Activated naive CD4-positive, alpha-beta T cell treated with anti-CD3 and anti-CD28 coated beads, Interleukin-2, amount 10 ng/mL, durations not matched to agents 5 hours and 36 hours (primary cell): ENCODE data around the gene DNLZ. TPM values are rescaled to one million over a fixed set of nuclear protein-coding genes. Genes with fewer than 3 reads are reported as not detected.

Experiments
- total RNA-seq, 2 experiments: library from RNA; stranded (reverse); gene quantifications; one replicate each; pipeline ENCODE4 v1.2.3, GENCODE V29; 2021

DNLZ gene
- 10 to 100 TPM; 16.8 TPM for total RNA-seq

DNA sequence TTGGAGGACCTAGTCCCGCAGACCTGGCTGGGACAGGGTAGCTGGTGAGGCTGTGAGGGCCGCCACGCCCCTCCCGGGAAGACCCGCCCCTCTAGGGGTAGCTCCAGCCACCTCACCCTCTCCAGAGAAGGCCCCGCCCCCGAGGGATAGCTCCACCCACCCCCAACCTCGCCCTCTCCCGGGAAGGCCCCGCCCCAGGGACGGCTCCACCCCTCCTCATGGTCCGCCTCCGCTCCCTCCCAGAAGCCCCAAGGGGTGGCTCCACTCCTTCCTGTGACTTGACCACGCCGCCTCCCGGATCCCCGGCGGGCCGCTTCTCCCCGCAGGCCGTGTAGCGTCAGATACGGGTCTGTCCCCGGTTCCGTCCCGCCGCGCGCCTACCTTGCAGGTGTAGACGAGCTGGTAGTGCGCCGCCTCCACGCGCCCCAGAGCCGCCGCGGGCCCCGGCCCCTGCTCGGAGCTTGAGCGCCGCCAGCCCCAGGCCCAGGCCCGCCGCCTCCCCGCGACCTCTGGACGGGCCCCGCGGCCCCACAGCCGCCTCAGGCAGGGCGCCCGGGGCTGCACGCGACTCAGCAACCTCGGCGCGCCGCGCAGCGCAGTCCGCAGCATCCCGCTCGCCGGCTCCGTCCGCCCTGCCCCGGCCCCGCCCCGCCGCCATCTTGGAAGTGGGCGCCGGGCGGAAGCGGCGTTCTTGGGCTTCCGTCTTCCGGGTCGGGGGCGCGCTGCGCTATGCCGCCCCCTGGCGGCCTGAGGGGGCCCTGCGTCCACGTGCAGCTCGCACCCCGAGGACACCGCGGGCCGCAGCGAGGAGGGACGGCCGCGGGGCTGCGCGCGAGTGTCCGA, at the start of gene DNLZ:
Gene DNLZ, minus strand, starts transcription at position 639 of the 843 bp plus-strand sequence. Its CDS starts 30 bp downstream, at position 609.

DNA sequence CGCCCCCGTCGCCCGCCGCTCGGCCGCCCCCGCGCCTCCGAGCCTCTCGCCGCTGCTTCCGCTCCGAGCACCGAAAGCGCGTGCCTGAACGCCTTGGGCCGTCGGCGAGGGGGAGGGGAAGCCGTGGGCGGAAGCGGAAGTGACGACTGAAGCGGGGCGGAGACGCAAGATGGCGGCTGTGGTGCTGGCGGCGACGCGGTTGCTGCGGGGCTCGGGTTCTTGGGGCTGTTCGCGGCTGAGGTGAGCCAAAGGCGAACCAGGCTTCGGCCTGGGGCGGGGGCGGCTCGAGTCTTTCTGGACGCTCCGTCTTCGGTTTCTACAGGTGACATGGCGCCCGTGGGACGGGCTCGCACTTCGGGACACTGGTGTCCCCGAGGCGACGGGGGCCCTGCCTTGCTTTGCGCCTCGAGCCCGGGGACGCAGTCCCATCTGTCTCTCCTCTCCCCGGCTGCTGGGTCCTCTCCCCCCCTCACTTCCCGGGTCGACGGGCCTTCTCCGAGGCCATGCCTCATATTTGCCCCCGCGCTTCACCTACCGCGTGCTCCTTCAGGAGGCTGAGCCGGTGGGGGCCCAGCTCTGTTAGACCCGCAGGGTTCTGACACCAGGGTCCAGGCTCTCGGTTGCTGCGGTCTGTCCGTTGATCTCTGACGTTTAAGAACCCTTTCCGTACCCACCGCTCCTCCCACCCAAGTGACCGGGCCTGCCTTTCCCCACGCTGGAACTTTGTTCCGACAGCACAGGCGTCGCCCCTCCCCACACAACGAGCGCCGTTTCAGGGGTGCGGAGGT, 47.1 kb upstream of the DNLZ start, which contains the start of the genes ENTR1 and PMPCA:
Gene ENTR1, minus strand, starts transcription at position 115 of the 788 bp plus-strand sequence. CDS start 217 bp downstream, outside the sequence.
Gene PMPCA, plus strand, starts transcription at position 159 of the 788 bp plus-strand sequence. Its CDS starts 11 bp downstream, at position 170.

DNA sequence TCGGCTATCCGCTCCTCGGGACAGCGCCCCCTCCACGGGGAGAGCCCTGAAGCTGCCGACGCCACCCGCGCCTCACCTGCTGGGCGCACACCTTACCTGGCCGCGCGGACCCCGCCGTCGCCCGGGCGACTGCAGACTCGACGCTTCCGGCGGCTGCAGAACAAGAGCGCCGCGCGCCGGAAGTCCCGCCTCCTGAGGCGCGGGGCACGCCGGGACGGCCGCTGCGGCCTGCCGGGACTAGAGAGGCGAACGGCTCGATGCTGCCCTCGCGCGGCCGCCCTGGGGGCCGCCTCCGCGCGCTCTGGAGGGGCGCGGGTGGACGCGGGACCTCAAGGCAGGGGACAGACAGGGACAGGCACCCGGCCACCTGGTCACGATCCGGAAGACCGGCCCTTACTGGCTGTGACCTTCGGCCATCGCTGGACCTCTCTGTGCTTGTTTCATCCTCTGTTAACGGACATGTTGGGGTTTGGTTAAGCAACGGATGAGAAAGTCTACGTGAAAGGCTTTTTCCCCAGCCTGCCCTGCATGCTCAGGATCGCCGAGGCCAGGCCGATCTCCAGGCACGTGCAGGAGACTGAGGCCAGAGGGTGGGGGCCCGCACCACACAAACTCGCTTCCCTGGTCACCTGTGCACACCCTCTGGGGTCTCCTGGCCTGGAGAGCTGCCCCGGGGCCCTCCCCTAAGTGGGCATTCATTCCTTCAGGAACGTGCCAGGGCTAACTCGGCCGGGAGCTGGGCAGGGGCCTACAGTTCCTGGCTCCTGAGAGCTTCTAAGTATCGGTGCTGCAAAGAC, 36.7 kb upstream of the DNLZ start, which contains the start of gene SNAPC4:
Gene SNAPC4, minus strand, starts transcription at position 133 of the 797 bp plus-strand sequence. CDS start 1,742 bp downstream, outside the sequence.

GRCh38 chr9:136373300-136374182, 10.0 kb upstream of the DNLZ start, which contains the start of gene CARD9:
Gene CARD9 (minus strand): TSS chr9:136373669. CDS start chr9:136372078, 1,591 bp downstream.

DNA sequence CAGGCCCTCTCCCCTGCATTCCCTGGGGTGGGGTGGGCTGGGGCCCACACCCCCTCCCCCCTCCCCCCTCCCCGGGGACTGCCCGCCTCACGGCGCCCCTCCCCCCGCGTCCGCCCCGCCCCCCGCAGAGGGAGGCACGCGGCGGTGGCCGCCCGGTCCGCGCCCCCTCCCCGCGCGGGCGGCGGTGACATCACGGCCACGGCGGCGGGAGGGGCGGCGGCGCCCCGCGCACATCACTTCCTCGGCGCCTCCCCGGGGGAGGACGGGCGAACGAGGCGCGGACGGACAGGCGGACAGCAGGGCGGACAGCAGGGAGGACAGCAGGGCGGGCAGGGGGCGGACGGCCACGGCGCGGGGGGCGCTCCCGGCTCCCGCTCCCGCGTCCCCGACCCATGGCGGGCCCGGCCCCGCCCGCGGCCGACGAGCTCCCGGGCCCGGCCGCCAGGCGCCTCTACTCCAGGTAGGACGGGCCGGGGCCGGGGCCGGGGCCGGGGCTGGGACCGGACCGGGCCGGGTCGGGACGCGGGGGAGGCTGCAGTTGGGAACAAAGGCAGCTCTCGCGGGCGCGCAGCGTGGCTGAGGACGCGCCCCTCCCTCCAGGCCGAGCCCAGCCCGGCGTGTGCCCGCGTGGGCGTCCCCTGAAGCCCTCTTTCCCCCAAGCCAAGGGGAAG, 36.1 kb downstream of the DNLZ start, which contains the start of gene GPSM1:
Gene GPSM1, plus strand, starts transcription at position 236 of the 671 bp plus-strand sequence. Its CDS starts 157 bp downstream, at position 393.

Other genes with a start within 250 kb of the DNLZ start
- 10 to 100 TPM; 51.2 to 52.6 TPM for gene TMEM250, start 244.9 kb downstream of the DNLZ start, total RNA-seq
- gene LHX3, start 158.6 kb downstream of the DNLZ start, total RNA-seq = not detected
- gene QSOX2, start 117.9 kb downstream of the DNLZ start, total RNA-seq = 10 to 100 TPM; 11.3 to 12.5 TPM
- under 1 TPM in 1 of 2 experiments, not detected in 1; 0.08 TPM for gene CCDC187, start 59.6 kb downstream of the DNLZ start, total RNA-seq
- gene GPSM1, start 36.2 kb downstream of the DNLZ start, total RNA-seq = 1 to 10 TPM; 7.0 to 7.3 TPM
- under 1 TPM; 0.22 to 0.35 TPM for gene CARD9, start 9.9 kb upstream of the DNLZ start, total RNA-seq
- gene SNAPC4, start 36.4 kb upstream of the DNLZ start, total RNA-seq = 10 to 100 TPM; 11.6 to 13.2 TPM
- 10 to 100 TPM; 76.4 to 77.3 TPM for gene ENTR1, start 46.9 kb upstream of the DNLZ start, total RNA-seq
- 10 to 100 TPM; 51.5 to 56.2 TPM for gene PMPCA, start 46.9 kb upstream of the DNLZ start, total RNA-seq
- gene INPP5E, start 76.1 kb upstream of the DNLZ start, total RNA-seq = 10 to 100 TPM; 19.3 to 20.0 TPM
- 10 to 100 TPM; 57.1 to 59.0 TPM for gene SEC16A, start 119.3 kb upstream of the DNLZ start, total RNA-seq
- 10 to 100 TPM; 66.7 to 74.8 TPM for gene NOTCH1, start 182.3 kb upstream of the DNLZ start, total RNA-seq